ENCODE data around the gene TENT5D. TPM values are rescaled to one million over a fixed set of nuclear protein-coding genes. Genes with fewer than 3 reads are reported as not detected.
"Not testable (repeated sequence)": the region's sequence is repeated elsewhere in the genome, so short reads cannot be mapped to it uniquely, and the experiment has no call there.

TENT5D gene
- not detected for total RNA-seq

GRCh38 chrX:80420147-80420546 lies at the start of gene TENT5D:
Gene TENT5D, plus strand, starts transcription at chrX:80420447. Its CDS starts 22,093 bp downstream, at chrX:80442540.
- H3K27me3 ChIP-seq = no peaks in the 10 kb centered on the region
- intact Hi-C loops (cut with DNase I) = no loop called here
- no peak for DNase-seq
- no peaks in the 10 kb centered on the region for H3K36me3 ChIP-seq
- TF ChIP-seq POLR2A (IDR thresholded peaks at IDR 0.05) (no peak), CTCF (IDR thresholded peaks at IDR 0.05) (no peak)
- H3K27ac ChIP-seq = no peak within 1 kb of the TSS
- H3K4me3 ChIP-seq (replicated peaks in 1 of 3) = no peak within 1 kb of the TSS
- H3K9me3 ChIP-seq = no peaks in the 10 kb centered on the region
- H3K4me1 ChIP-seq = no peaks in the 10 kb centered on the region

- H3K27me3 ChIP-seq; intact Hi-C loops (cut with DNase I): not testable (repeated sequence)
Observed at GRCh38 chrX:80385651-80386050, 34.6 kb upstream of the TENT5D start.

GRCh38 chrX:80388206-80388605 lies 32.0 kb upstream of the TENT5D start:
- intact Hi-C loops (cut with DNase I) = no loop called here
- Histone ChIP-seq H3K36me3 (no peaks in the 10 kb centered on the region), H3K4me3 (replicated peaks in 1 of 3) (no peak overlapping the region), H3K9me3 (no peaks in the 10 kb centered on the region), H3K4me1 (no peaks in the 10 kb centered on the region), H3K27me3 (no peaks in the 10 kb centered on the region), H3K27ac (no peak overlapping the region)
- 78% methylated on average over 1 of the region's 1 CpG; no CpG with 5 or more reads in 1 of the 2 donors for WGBS, 2 donors
- TF ChIP-seq CTCF (IDR thresholded peaks at IDR 0.05) = no peak
- no peak for DNase-seq

More at GRCh38 chrX:80385651-80386050, 34.6 kb upstream of the TENT5D start:
- not testable (repeated sequence) for H3K36me3 ChIP-seq; H3K27ac ChIP-seq; DNase-seq; H3K9me3 ChIP-seq; H3K4me3 ChIP-seq (replicated peaks in 1 of 3); H3K4me1 ChIP-seq
- 81 to 100% methylated on average over 1 of the region's 1 CpG for WGBS, 2 donors

- intact Hi-C loops (cut with DNase I) = no loop called here
- 84 to 87% methylated on average over 4 to 6 of the region's 6 CpGs for WGBS, 2 donors
- no peaks in the 10 kb centered on the region for H3K9me3 ChIP-seq
Observed at GRCh38 chrX:80412042-80412441, 8.2 kb upstream of the TENT5D start.

GRCh38 chrX:80423000-80423399 lies 2.8 kb downstream of the TENT5D start:
- H3K4me3 ChIP-seq (replicated peaks in 1 of 3) = no peak overlapping the region
- H3K9me3 ChIP-seq = no peaks in the 10 kb centered on the region
- DNase-seq = no peak
- no peaks in the 10 kb centered on the region for H3K27me3 ChIP-seq
- H3K4me1 ChIP-seq = no peaks in the 10 kb centered on the region
- WGBS, 2 donors = 69 to 91% methylated on average over 3 of the region's 3 CpGs
- no peak overlapping the region for H3K27ac ChIP-seq
- no peak for TF ChIP-seq POLR2A (IDR thresholded peaks at IDR 0.05)
- intact Hi-C loops (cut with DNase I) = no loop called here
- H3K36me3 ChIP-seq = no peaks in the 10 kb centered on the region

More at GRCh38 chrX:80412042-80412441, 8.2 kb upstream of the TENT5D start:
- Histone ChIP-seq H3K27ac (no peak overlapping the region), H3K4me1 (no peaks in the 10 kb centered on the region), H3K27me3 (no peaks in the 10 kb centered on the region), H3K4me3 (replicated peaks in 1 of 3) (no peak overlapping the region), H3K36me3 (no peaks in the 10 kb centered on the region)
- TF ChIP-seq POLR2A (IDR thresholded peaks at IDR 0.05) (no peak), CTCF (IDR thresholded peaks at IDR 0.05) (no peak)
- DNase-seq = no peak

GRCh38 chrX:80423744-80424143 lies 3.5 kb downstream of the TENT5D start:
- Histone ChIP-seq H3K36me3 (no peaks in the 10 kb centered on the region), H3K27ac (no peak overlapping the region), H3K4me1 (no peaks in the 10 kb centered on the region), H3K27me3 (no peaks in the 10 kb centered on the region), H3K9me3 (no peaks in the 10 kb centered on the region), H3K4me3 (replicated peaks in 1 of 3) (no peak overlapping the region)
- intact Hi-C loops (cut with DNase I) = no loop called here
- TF ChIP-seq CTCF (IDR thresholded peaks at IDR 0.05) (no peak), POLR2A (IDR thresholded peaks at IDR 0.05) (no peak)
- 61 to 73% methylated on average over 2 of the region's 2 CpGs for WGBS, 2 donors
- DNase-seq = no peak
